SKM-1 (cell line): ENCODE results near the gene NR3C1.
"Not testable (repeated sequence)": the region's sequence is repeated elsewhere in the genome, so short reads cannot be mapped to it uniquely, and the experiment has no call there.

Experiments used
- DNase-seq: peaks from one replicate; lab custom pipeline; 2025; ENCODE audit not compliant: unreplicated experiment; lab: John Stamatoyannopoulos, UW

The NR3C1 gene

GRCh38 chr5:143341807-143342570, 61.5 kb downstream of the NR3C1 start:
- no peak for DNase-seq

- no peak for DNase-seq
These were observed 62.4 kb downstream of the NR3C1 start for GRCh38 chr5:143340891-143341685.

DNA sequence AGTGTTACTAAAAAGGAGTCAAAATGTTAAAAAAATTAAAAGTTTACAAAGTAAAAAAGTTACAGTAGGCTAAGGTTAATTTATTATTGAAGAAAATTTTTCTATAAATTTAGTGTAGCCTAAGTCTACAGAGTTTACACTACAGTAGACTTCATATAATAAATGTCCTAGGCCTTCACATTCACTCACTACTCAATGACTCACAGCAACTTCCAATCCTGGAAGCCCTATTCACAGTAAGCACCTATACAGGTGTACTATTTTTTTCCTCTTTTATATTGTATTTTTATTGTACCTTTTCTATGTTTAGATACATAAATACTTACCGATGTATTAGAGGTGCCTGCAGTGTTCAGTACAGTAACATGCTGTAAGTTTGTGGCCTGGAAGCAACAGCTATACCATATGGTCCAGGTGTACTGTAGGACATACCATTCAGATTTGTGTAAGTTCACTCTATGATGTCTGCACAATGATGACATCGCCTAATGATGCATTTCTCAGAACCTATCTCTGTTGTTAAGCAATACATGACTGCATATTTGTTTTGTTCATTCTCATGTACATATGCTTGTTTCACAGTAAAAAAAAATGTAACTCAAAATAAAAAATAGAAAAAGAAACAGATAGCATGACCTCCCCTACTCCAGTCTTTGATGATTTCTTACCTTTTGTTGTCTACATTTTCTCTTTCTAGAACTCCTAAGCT, 64.7 kb downstream of the NR3C1 start:
- no peak for DNase-seq

GRCh38 chr5:143337946-143338345, 65.5 kb downstream of the NR3C1 start:
- no peak for DNase-seq

GRCh38 chr5:143336485-143336884, 67.0 kb downstream of the NR3C1 start:
- DNase-seq, result no peak

DNA sequence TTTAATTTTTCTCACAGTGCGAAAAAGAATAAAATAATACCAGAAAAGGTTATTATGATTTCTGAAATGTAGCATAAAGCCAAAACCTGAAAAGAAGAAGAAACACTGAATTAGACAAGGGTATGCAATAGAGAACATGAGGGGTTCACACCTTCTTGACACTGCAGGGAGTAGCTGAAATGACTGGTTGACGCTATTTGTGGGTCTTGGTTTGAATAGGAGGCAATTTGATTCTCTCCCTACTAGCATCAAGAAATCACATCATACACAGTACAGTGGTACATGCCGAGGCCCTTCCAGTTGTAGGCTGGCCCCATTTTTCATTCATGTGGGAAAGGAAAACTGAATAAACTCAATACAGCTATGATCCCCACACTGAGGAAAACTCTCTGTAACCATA, 68.6 kb downstream of the NR3C1 start:
- no peak for DNase-seq

DNA sequence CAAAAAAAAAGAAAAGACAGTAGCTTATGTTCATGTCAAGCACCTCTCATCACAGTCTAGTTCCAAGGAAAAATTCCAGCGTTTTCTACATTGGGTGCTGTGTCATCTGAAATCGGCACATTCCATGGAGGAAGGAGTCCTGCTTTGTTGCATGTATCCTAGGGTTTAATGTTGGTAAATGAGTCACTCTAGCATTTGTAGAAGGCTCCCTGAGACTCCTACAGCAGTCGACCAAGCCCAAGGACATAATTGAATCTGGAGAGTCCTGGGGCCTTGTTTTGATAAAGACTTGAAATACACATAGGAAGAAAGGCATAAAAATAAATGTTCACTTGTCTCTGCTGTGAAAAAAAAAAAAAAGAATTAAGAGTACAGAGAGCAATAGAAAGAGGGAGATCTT, 69.1 kb downstream of the NR3C1 start:
- DNase-seq, result not testable (repeated sequence)

GRCh38 chr5:143331956-143332355, 71.5 kb downstream of the NR3C1 start:
- no peak for DNase-seq

DNA sequence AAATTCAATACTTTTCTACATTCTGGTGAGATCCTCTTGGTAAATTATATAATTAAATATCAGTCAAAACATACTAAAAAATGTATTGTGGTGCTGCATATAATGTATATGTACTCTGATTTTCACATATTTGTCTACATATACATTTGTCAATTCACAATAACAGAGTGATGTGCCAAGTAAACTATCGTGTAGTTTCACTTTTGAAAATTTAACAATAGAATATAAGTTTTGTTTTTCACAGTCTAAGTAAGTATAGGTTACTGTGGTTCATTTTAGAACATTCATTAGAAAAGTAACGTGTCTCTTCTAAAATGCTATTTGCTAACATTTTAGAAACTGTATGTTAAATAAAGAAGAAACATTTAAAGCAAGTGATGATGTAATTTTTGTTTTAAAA, 73.6 kb downstream of the NR3C1 start:
- no peak for DNase-seq

- DNase-seq, result no peak
These were observed 74.8 kb downstream of the NR3C1 start for GRCh38 chr5:143328589-143329220.

DNA sequence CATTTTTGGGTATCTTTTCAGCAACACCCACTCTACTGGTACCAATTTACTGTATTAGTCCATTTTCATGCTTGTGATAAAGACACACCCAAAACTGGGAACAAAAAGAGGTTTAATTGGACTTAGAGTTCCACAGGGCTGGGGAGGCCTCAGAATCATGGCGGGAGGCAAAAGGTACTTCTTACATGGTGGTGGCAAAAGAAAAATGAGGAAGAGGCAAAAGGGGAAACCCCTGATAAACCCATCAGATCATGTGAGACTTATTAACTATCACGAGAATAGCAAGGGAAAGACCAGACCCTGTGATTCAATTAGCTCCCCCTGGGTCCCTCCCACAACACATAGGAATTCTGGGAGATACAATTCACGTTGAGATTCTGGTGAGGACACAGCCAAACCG, 78.4 kb downstream of the NR3C1 start:
- not testable (repeated sequence) for DNase-seq

DNA sequence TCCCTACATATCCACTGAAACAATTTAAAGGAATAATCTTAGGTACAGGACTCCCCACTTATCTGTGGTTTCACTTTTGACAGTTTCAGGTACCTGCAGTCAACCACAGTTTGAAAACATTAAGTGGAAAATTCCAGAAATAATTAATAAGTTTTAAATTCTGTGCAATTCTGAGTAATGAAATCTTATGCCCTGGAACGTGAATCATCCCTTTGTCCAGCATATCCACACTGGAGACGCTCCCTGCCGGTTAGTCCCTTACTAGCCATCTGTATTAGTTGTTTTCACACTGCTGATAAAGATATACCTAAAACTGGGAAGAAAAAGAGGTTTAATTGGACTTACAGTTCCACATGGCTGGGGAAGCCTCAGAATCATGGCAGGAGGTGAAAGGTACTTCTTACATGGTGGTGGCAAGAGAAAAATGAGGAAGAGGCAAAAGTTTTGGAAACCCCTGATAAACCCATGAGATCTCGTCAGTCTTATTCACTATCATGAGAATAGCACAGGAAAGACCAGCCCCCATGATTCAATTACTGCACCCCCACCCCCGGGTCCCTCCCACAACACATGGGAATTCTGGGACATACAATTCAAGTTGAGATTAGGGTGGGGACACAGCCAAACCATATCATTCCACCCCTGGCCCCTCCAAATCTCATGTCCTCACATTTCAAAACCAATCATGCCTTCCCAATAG, 80.4 kb downstream of the NR3C1 start:
- not testable (repeated sequence) for DNase-seq

DNA sequence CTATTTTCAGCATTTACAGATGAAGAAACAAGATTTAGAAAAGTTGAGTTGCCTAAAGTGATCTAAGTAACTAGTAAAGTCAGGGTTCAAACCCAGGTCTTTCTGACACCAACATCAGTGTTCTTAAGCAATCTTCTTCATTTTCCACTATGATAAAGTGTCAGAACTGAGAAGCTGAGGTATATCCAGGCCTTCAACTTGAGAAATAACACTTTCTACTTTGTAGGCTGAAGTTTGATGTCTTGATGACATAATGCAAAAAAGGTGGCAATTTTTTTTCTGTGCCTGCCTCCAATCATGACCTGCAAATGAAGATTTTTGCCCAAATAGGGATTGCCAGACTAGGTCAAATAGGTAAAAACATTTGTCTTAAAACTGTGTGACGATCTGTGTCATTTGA, 81.3 kb downstream of the NR3C1 start:
- DNase-seq, result no peak

DNA sequence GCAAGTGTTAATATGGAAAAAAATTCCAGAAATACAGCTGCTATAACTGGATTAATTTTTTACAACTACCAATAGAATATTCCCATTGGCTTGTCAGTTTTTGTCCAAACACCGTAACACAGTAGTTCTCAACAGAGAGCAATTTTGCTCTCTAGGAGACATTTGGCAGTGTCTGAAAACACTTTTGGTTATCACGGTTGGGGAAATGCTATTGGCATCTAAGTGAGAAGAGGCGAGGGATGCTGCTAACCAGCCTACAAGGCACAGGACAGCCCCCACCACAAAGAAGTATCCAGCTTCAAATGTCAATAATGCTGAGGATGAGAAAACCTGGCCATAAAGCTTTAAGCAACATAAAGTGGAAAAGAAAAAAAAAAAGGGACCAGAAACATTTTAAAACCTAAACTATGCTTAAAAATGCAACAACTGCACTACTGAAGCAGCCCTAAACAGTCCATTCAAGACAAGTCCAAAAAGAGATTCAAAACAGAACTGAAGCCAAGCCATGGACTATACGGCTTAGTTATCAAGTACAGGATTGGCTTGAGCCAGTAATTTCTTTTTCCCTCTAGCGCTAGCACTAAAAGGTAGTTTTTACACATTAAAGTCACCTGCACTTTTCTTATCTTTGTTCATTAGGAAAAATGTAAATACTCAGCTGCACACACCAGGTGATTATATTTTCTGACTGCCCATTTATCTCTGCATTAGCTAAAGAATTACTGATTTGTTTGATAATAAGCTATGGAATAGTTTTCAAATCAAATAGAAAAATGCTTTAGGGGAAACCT, 83.9 kb downstream of the NR3C1 start:
- DNase-seq, result no peak

GRCh38 chr5:143318833-143319232, 84.7 kb downstream of the NR3C1 start:
- no peak for DNase-seq

GRCh38 chr5:143318270-143318669, 85.2 kb downstream of the NR3C1 start:
- DNase-seq, result no peak

DNA sequence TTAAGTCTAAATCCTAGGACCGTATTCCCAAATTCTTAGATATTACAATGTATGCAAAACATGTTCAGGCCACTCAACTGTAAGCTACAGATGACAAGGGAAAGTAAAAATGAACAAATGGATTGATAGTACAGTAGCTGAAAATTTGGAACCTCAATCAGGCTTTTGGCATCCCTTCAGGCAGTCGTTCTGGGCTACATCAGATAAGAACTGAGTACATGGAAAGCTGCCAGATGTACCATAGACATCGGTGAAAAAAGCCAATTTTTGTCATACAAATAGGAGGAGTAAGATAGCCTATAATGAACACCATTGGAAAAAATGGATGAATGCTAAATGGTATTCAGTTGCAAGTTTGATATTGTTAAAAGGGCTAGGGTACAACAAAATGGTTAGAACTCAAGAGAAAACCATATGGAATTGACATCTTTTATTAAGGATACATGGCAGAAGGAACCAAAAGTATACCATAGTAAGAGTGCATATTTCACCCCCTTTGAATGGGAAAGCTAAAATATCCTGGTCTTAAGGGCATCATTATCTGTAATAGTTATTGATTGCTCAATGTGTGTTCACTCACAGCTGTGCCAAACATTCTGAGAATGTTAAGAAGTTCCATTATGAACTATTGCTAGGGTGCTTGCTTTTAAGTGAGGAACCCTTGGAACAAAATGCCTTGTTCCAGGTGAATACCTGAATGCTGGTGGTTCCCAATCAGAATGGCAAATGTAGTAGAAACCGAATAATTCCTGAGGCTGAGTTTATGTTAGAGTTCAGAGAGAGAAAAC, 86.4 kb downstream of the NR3C1 start:
- DNase-seq, result no peak

DNA sequence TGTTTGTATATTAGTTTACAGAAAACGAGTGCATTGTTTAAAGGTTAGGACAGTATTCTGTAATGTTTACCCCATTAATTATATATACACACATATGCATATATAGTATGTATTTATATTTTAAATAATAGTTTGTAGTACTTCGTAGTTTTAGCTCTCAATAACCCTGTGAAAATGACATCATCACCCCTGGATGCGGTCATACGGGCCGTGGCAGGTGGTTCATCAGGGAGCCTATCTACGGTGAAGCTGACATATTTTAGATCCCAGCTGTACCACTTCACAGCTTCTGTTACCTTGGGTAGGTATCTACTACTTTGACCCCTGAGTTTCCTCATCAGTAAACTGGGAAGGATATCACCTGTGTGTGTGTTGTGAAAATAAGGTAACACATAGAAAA, 87.1 kb downstream of the NR3C1 start:
- no peak for DNase-seq

- DNase-seq, result no peak
These were observed 87.6 kb downstream of the NR3C1 start for GRCh38 chr5:143315929-143316328.
